ENCODE data around the gene HTRA1. TPM values are rescaled to one million over a fixed set of nuclear protein-coding genes. Genes with fewer than 3 reads are reported as not detected.

Gene HTRA1
- total and polyA plus RNA-seq, 2 of the 4 experiments (the other 2 are of a cell fraction) = 28.5 to 108 TPM

DNA sequence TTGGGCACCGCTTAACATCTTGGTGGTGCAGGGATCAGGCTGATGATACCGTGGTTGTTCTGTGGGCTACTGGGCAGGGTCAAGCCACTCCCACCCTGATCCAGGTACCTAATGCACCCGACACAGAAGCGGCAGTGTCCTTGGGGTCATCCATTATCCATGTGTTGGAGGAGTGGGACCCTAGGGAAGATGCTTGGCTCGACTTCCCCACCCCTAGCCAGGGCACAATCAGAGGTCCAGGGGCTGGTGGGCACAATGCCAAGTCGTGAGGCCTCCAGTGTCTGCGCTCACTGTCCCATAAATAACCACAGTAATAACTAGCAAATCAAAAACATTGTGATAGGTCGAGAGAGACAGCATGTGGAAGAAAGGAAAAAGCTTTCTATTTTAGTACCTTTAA, 37.7 kb downstream of the HTRA1 start:
- no peak for DNase-seq
- CTCF ChIA-PET = interaction anchor here (0.6 to 1.8 kb wide), 2 partner anchors 66 to 139 kb away, joined by 4 to 5 read pairs; no protein-coding TSS in a partner anchor
- no peak overlapping the region for H3K27ac ChIP-seq (ENCODE audit: insufficient read depth, low read length)

More for the DNA sequence above, 37.7 kb downstream of the HTRA1 start:
- BruUV-seq (replicated peaks) = no TSS peak
- H2BK120ac ChIP-seq (ENCODE audit: low read depth, low read length) = no peak overlapping the region
- peaks cover 13% of the 10 kb centered on the region for H3K4me1 ChIP-seq (ENCODE audit: control insufficient read depth, insufficient read depth, low read length)
- H2AK5ac ChIP-seq (ENCODE audit: low read depth, low read length) = peak overlapping the region; percentile 19
- no peak overlapping the region for H4K8ac ChIP-seq (ENCODE audit: low read depth in 2 of 2, low read length in 2 of 2)
- no CpG with 5 or more reads among the region's 8 CpGs for WGBS, 2 experiments (ENCODE audit: extremely low coverage in 2 of 2, insufficient read length in 1 of 2)
- H3K9ac ChIP-seq (ENCODE audit: low read depth, low read length) = no peak overlapping the region
- H2BK20ac ChIP-seq (ENCODE audit: low read depth, low read length) = no peak overlapping the region
- intact Hi-C loops (cut with micrococcal nuclease) (no loop called here), in situ Hi-C loops (cut with MboI; ENCODE audit: low sequenced_read_pairs) (no loop called here), dilution Hi-C loops (cut with HindIII; ENCODE audit: low sequenced_read_pairs, unreplicated experiment) (no loop called here)
- POLR2A ChIA-PET (ENCODE audit: unreplicated experiment) = no interaction called here
- H2AK9ac ChIP-seq (replicated peaks; ENCODE audit: low read depth, low read length, poor library complexity) = no peak overlapping the region
- H2BK15ac ChIP-seq (ENCODE audit: low read depth, low read length) = no peak overlapping the region
- H4K5ac ChIP-seq (ENCODE audit: low read depth, low read length) = no peak overlapping the region
- ATAC-seq (ENCODE audit: low read depth) = no peak
- no peaks in the 10 kb centered on the region for H3K9me3 ChIP-seq (ENCODE audit: control insufficient read depth, insufficient read depth, low read length)
- H3K23ac ChIP-seq (ENCODE audit: low read depth, low read length) = no peak overlapping the region
- H3K36me3 ChIP-seq (ENCODE audit: control insufficient read depth, insufficient read depth, low read length) = peaks cover 4% of the 10 kb centered on the region; the same call in 1 of the 2 replicates
- peak overlapping the region; percentile 60 for H3K18ac ChIP-seq (ENCODE audit: low read depth, low read length)
- H3K14ac ChIP-seq (replicated peaks; ENCODE audit: low read depth, low read length) = no peak overlapping the region
- H2BK5ac ChIP-seq (ENCODE audit: low read depth, low read length, poor library complexity, severe bottlenecking) = no peak overlapping the region
- no peak overlapping the region for H3K4ac ChIP-seq (ENCODE audit: low read depth, low read length)
- no peak overlapping the region for H2AFZ ChIP-seq (replicated peaks; ENCODE audit: low read length, poor library complexity)
- H3K4me2 ChIP-seq (ENCODE audit: low read depth, low read length) = no peak overlapping the region
- H3K9me1 ChIP-seq (ENCODE audit: insufficient read depth, low read length) = peaks cover 10% of the 10 kb centered on the region
- no peak overlapping the region for H4K91ac ChIP-seq (ENCODE audit: insufficient read depth, low read depth, low read length)
- no peak overlapping the region for H3K56ac ChIP-seq (ENCODE audit: extremely low read depth, insufficient read depth, low read length)
- no peaks in the 10 kb centered on the region for H3K79me1 ChIP-seq (ENCODE audit: low read depth in 1 of 2, low read length in 2 of 2)
- H3K27me3 ChIP-seq (ENCODE audit: control insufficient read depth, insufficient read depth, low read length) = no peaks in the 10 kb centered on the region
- H4K20me1 ChIP-seq (ENCODE audit: insufficient read depth, low read length) = no peaks in the 10 kb centered on the region
- TF ChIP-seq NFE2L2 (IDR thresholded peaks at IDR 0.05; ENCODE audit: low read depth, low read length) (no peak), CHD1 (IDR thresholded peaks at IDR 0.05; ENCODE audit: low read depth, low read length) (no peak), MAZ (IDR thresholded peaks at IDR 0.05; ENCODE audit: borderline replicate concordance, low read depth, low read length) (no peak), RCOR1 (IDR thresholded peaks at IDR 0.05; ENCODE audit: insufficient replicate concordance, low read length) (no peak), RFX5 (IDR thresholded peaks at IDR 0.05; ENCODE audit: low read depth, low read length) (no peak), POLR2A (IDR thresholded peaks at IDR 0.05; ENCODE audit: low read depth, low read length) (no peak), SMC3 (IDR thresholded peaks at IDR 0.05; ENCODE audit: low read depth, low read length) (no peak)
- TF ChIP-seq, protein P1, sequence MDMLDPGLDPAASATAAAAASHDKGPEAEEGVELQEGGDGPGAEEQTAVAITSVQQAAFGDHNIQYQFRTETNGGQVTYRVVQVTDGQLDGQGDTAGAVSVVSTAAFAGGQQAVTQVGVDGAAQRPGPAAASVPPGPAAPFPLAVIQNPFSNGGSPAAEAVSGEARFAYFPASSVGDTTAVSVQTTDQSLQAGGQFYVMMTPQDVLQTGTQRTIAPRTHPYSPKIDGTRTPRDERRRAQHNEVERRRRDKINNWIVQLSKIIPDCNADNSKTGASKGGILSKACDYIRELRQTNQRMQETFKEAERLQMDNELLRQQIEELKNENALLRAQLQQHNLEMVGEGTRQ (IDR thresholded peaks at IDR 0.05; ENCODE audit: low read depth, low read length) = no peak
- H3K4me3 ChIP-seq (ENCODE audit: insufficient read depth, low read depth, low read length) = no peak overlapping the region

All from IMR-90 (cell line).